Coronary artery (tissue), 2 donors: Measurements from ENCODE around the gene CYBC1.

Experiments used
- DNase-seq: peaks from one replicate; pipeline ENCODE4 v3.0.0-alpha.2; 2017; ENCODE audit warnings: low spot score
- H3K27ac ChIP-seq, 2 donors: fragments of 200-600 bp; sonication (generic); one replicate each; pipeline ENCODE4 v1.5.1; 2016 to 2019
- H3K4me3 ChIP-seq: fragments of 200-600 bp; sonication (generic); 2 replicates; pipeline ENCODE4 v1.5.1; 2016; ENCODE audit warnings: mild to moderate bottlenecking, moderate library complexity
- TF ChIP-seq, protein P1 (sequence below): fragments of 200-600 bp; sonication (generic); IDR thresholded peaks from one replicate; pipeline ENCODE4 v1.5.1; 2019; ENCODE audit warnings: antibody characterized with exemption

The CYBC1 gene

DNA sequence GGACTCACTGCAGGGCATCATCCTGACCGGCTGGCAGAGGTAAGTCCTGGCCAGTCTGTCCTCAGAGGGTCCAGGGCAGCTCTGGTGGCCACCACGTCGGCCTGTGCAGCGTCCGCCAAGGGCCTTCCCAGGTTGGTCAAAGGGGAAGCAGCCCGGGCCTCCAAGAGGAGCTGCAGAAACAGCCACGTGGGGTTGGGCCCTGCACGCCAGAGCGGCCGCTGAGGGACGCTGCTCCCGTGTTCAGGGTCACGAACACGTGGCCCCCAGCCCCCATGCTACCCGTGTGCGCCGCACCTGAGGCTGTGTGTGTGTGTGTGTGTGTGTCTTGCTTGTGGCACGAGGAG, 13.3 kb downstream of the CYBC1 start:
- TF ChIP-seq, protein P1, sequence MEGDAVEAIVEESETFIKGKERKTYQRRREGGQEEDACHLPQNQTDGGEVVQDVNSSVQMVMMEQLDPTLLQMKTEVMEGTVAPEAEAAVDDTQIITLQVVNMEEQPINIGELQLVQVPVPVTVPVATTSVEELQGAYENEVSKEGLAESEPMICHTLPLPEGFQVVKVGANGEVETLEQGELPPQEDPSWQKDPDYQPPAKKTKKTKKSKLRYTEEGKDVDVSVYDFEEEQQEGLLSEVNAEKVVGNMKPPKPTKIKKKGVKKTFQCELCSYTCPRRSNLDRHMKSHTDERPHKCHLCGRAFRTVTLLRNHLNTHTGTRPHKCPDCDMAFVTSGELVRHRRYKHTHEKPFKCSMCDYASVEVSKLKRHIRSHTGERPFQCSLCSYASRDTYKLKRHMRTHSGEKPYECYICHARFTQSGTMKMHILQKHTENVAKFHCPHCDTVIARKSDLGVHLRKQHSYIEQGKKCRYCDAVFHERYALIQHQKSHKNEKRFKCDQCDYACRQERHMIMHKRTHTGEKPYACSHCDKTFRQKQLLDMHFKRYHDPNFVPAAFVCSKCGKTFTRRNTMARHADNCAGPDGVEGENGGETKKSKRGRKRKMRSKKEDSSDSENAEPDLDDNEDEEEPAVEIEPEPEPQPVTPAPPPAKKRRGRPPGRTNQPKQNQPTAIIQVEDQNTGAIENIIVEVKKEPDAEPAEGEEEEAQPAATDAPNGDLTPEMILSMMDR = no peak
- Histone ChIP-seq H3K4me3 (no peak overlapping the region), H3K27ac (no peak overlapping the region)
- DNase-seq = no peak

GRCh38 chr17:82436601-82437324, 13.8 kb downstream of the CYBC1 start:
- no peak overlapping the region for H3K4me3 ChIP-seq
- TF ChIP-seq, protein P1 = no peak
- H3K27ac ChIP-seq = no peak overlapping the region
- no peak for DNase-seq

- H3K27ac ChIP-seq = no peak overlapping the region
- H3K4me3 ChIP-seq = no peak overlapping the region
- TF ChIP-seq, protein P1 = no peak
- no peak for DNase-seq
These were observed 14.7 kb downstream of the CYBC1 start for GRCh38 chr17:82435601-82436583.

GRCh38 chr17:82435103-82435502, 15.4 kb downstream of the CYBC1 start:
- no peak for DNase-seq
- H3K27ac ChIP-seq = no peak overlapping the region
- TF ChIP-seq, protein P1 = no peak

GRCh38 chr17:82434216-82434565, 16.4 kb downstream of the CYBC1 start:
- DNase-seq = no peak
- H3K4me3 ChIP-seq = no peak overlapping the region
- no peak overlapping the region for H3K27ac ChIP-seq
- TF ChIP-seq, protein P1 = no peak

More at GRCh38 chr17:82435103-82435502, 15.4 kb downstream of the CYBC1 start:
- H3K4me3 ChIP-seq = no peak overlapping the region

DNA sequence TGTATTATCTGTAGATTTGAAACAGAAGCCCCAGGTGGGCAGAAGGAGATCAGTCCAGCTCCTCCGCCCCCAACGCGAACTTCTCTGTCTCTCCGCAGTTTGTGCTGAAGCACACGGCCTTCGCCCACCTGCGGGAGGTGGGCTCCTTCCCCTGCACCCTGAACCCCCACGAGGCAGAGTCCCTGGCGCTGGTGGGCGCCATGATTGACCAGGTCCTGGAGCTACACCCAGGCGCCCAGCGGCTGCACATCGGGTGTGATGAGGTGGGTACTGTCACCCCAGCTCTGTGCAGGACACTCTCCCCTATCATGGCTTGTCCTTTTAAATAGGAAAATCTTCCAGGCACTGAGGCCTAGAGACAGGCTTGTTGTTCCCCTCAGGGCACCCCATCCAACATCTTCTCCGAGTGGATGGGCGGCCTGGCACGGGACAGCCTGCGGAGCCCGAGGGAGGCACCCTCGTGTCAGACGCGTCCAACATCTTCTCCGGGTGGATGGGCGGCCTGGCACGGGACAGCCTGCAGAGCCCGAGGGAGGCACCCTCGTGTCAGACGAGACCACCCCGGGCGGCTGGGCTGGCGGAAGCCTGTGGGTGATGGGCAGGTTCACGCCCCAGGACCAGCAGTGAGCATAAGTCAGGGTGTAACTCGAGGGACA, 16.9 kb downstream of the CYBC1 start:
- no peak for DNase-seq
- Histone ChIP-seq H3K4me3 (no peak overlapping the region), H3K27ac (no peak overlapping the region)
- TF ChIP-seq, protein P1 = no peak
